Ascending aorta (tissue), 2 donors: ENCODE measurements around the gene GLCE. TPM values are rescaled to one million over a fixed set of nuclear protein-coding genes. Genes with fewer than 3 reads are reported as not detected.

ENCODE experiments used
- DNase-seq, 2 donors: peaks; one replicate each; pipeline ENCODE4 v3.0.0-alpha.2; 2019; ENCODE audit warnings: low spot score in 2 of 2
- H3K27ac ChIP-seq, 2 donors: fragments of 200-600 bp; sonication (generic); one replicate each; pipeline ENCODE4 v1.5.1; 2016 to 2017; ENCODE audit warnings: mild to moderate bottlenecking in 1 of 2
- H3K27me3 ChIP-seq: fragments of 200-600 bp; sonication (generic); one replicate; pipeline ENCODE4 v1.5.1; 2017
- H3K36me3 ChIP-seq, 2 donors: fragments of 200-600 bp; sonication (generic); one replicate each; pipeline ENCODE4 v1.5.1; 2016
- H3K4me1 ChIP-seq, 2 donors: fragments of 200-600 bp; sonication (generic); one replicate each; pipeline ENCODE4 v1.5.1; 2016 to 2017; ENCODE audit warnings: mild to moderate bottlenecking in 1 of 2
- H3K4me3 ChIP-seq, 2 donors: fragments of 200-600 bp; sonication (generic); one replicate each; pipeline ENCODE4 v1.5.1; 2016 to 2017; ENCODE audit warnings: mild to moderate bottlenecking in 1 of 2
- H3K9me3 ChIP-seq, 2 donors: fragments of 200-600 bp; sonication (generic); one replicate each; pipeline ENCODE4 v1.5.1; 2016
- intact Hi-C: fragments of 100-400 bp; cut with DNase I; formaldehyde crosslinking; loops from one replicate; pipeline ENCODE4 v1.15.1; 2023
- total RNA-seq: library from RNA; depleted of rRNA; stranded (reverse); fragments of >200 nt; gene quantifications from one replicate; pipeline ENCODE4 v1.1.0, GENCODE V29; 2016
- TF ChIP-seq, protein P1 (sequence below), 3 experiments: fragments of 200-600 bp in 2 of 3; fragments of 450-650 bp in 1 of 3; sonication (generic) in 2 of 3; IDR thresholded peaks; one replicate each; pipeline ENCODE4 v1.5.1; 2016 to 2019; ENCODE audit warnings: antibody characterized with exemption in 3 of 3, mild to moderate bottlenecking in 1 of 3, moderate library complexity in 1 of 3

GLCE gene
- total RNA-seq, 1 donor from 2014 or later: 13.9 TPM

DNA sequence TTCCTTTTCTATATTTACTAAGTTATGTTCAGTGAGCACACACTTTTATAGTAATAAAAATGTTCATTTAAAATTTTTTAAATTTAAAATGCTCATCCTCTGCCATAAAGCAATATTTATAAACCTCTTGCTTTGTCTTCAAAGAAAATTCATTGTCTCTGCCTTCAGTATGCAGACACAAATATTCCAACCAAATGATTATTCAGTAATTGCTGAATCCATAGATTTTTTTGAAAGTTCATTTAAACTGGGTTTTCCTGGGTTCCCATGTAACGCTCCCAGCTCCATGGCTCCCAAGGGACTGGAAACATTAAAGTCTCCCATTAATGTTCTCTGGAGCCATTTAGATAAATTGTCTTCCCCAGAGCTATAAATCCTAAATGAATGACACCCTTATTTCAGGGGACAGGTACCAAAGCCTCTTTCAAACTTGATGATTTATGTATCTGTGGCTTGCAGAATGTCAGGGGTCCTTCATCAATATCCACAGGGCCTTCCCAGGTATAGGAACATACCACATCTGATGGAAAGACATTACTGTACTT, 15.2 kb upstream of the GLCE start:
- Histone ChIP-seq H3K27me3 (peaks cover 4% of the 10 kb centered on the region), H3K4me1 (no peaks in the 10 kb centered on the region), H3K4me3 (no peak overlapping the region), H3K36me3 (no peaks in the 10 kb centered on the region), H3K27ac (no peak overlapping the region), H3K9me3 (no peaks in the 10 kb centered on the region)
- TF ChIP-seq, protein P1, sequence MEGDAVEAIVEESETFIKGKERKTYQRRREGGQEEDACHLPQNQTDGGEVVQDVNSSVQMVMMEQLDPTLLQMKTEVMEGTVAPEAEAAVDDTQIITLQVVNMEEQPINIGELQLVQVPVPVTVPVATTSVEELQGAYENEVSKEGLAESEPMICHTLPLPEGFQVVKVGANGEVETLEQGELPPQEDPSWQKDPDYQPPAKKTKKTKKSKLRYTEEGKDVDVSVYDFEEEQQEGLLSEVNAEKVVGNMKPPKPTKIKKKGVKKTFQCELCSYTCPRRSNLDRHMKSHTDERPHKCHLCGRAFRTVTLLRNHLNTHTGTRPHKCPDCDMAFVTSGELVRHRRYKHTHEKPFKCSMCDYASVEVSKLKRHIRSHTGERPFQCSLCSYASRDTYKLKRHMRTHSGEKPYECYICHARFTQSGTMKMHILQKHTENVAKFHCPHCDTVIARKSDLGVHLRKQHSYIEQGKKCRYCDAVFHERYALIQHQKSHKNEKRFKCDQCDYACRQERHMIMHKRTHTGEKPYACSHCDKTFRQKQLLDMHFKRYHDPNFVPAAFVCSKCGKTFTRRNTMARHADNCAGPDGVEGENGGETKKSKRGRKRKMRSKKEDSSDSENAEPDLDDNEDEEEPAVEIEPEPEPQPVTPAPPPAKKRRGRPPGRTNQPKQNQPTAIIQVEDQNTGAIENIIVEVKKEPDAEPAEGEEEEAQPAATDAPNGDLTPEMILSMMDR (IDR thresholded peaks at IDR 0.05): no peak
- intact Hi-C loops: no loop called here
- DNase-seq: no peak

DNA sequence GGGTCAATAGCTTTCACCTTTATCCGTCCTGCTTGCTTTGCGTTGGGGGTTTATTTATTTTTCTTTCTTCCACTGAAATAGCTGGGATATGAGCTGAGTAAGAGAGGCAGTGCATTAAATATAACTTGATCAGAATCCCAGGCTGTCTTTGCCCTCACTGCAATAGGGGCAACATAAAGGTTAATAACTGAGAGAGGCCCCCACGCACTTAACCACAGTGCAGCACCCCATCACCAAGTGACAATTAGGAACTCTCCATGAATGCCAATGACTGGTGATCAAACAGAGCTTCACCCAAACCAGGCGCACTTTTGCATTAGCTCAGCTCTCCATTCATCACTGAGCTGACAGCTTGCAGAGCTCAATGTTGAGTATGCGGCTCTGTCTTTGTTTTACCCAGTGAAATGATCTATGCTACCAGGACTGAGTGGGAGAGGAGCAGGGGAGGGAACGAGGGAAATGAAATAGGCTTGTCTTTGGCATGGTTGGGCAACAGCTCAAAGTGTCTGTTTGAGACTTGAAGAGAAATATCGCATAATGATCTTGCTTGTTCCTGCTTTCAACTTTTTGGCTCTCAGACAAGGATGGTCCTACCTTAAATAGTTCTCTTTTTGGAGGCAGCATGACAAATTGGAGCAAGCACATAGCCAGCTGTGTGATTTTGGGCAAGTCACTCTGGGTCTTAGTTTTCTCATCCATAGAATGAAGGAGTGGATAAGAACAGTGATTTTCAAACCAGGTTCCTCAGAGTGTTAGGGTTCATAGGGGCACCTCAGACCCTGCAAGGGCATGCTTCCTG, 14.5 kb upstream of the GLCE start:
- no peak for DNase-seq
- Histone ChIP-seq H3K27me3 (peaks cover 4% of the 10 kb centered on the region), H3K9me3 (no peaks in the 10 kb centered on the region), H3K36me3 (no peaks in the 10 kb centered on the region), H3K4me1 (no peaks in the 10 kb centered on the region), H3K27ac (no peak overlapping the region), H3K4me3 (no peak overlapping the region)
- TF ChIP-seq, protein P1 (IDR thresholded peaks at IDR 0.05): no peak
- intact Hi-C loops: no loop called here

DNA sequence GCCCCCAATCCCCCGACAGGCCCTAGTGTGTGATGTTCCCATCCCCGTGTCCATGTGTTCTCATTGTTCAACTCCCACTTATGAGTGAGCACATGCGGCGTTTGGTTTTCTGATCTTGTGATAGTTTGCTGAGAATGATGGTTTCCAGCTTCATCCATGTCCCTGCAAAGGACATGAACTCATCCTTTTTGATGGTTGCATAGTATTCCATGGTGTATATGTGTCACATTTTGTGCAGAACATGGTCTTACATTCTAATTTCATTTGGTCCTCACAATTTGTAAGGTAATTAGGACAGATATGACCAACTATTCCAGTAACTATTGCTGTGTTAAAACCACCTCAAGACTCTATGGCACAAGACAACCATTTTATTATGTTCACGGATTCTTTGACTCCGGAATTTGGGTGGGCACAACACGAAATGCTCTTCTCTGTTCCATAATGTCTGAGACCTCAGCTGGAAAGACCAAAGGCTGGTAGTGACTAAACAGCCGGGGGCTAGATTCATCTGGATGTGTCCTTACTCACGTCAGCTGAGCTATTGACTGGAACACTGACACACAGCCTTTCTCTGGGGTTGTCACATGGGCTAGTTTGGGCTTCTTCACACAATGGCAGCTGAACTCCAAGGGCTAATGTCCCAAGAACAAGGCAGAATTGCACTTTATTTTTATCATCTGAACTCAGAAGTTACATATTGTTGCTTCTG, 13.6 kb upstream of the GLCE start:
- intact Hi-C loops: no loop called here
- TF ChIP-seq, protein P1 (IDR thresholded peaks at IDR 0.05): no peak
- no peak overlapping the region for H3K27ac ChIP-seq

DNA sequence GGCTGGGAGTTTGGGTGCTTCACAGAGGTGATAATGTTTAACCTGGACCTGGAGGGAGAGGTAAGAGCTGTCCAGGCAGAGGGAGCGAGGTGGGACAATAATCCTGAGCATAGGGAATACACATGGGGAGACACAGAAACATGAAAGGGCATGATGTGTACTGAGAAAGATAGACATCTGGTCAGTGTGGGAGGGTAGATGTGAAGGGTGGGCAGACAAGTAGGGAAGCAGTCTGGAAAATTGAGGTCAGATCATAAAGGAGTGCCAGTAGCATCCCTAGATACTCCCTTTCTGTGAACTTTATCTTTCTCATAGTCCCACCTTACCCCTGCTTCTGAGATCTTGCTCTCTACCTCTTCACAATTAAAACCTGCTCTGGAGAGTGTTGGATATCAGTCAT, 12.0 kb upstream of the GLCE start:
- H3K9me3 ChIP-seq: no peaks in the 10 kb centered on the region
- H3K36me3 ChIP-seq: no peaks in the 10 kb centered on the region
- H3K4me1 ChIP-seq: no peaks in the 10 kb centered on the region
- TF ChIP-seq, protein P1 (IDR thresholded peaks at IDR 0.05): no peak
- peaks cover 4% of the 10 kb centered on the region for H3K27me3 ChIP-seq
- no peak overlapping the region for H3K27ac ChIP-seq
- intact Hi-C loops: no loop called here
- DNase-seq: no peak
- no peak overlapping the region for H3K4me3 ChIP-seq

More for the DNA sequence above, 13.6 kb upstream of the GLCE start:
- DNase-seq: no peak
- Histone ChIP-seq H3K4me1 (no peaks in the 10 kb centered on the region), H3K27me3 (peaks cover 4% of the 10 kb centered on the region), H3K9me3 (no peaks in the 10 kb centered on the region), H3K4me3 (no peak overlapping the region), H3K36me3 (no peaks in the 10 kb centered on the region)

DNA sequence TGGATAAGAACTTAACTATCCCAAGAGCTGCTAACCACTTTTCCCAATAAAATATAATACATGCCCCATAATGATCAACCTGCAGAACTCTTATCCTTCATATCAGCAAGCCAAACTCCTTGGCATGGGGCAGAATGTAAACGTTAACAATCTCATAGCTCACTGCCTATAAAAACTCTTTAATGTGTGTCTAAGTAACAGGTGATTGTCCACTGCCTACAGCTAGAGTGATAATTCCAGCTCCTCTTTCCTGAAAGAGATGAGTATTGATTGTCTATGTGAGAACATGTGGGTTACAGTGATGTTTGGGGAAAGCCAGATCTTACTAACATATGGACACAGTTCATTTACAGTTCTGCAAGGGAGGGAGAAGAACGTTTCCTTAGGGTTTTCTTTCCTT, 11.3 kb upstream of the GLCE start:
- no peak overlapping the region for H3K4me3 ChIP-seq
- DNase-seq: no peak
- no peaks in the 10 kb centered on the region for H3K9me3 ChIP-seq
- intact Hi-C loops: no loop called here
- H3K27ac ChIP-seq: no peak overlapping the region
- no peaks in the 10 kb centered on the region for H3K4me1 ChIP-seq
- H3K27me3 ChIP-seq: peaks cover 4% of the 10 kb centered on the region
- TF ChIP-seq, protein P1 (IDR thresholded peaks at IDR 0.05): no peak
- no peaks in the 10 kb centered on the region for H3K36me3 ChIP-seq
